GM12874 (cell line): ENCODE results near the gene SP110.

Source experiments
- TF ChIP-seq, protein P1 (sequence below): IDR thresholded peaks from 2 replicates; pipeline ENCODE4 v1.5.1; 2011; ENCODE audit warnings: low read depth, mild to moderate bottlenecking, control low read depth, low read length, moderate library complexity; ENCODE audit not compliant: insufficient read depth

SP110 gene

DNA sequence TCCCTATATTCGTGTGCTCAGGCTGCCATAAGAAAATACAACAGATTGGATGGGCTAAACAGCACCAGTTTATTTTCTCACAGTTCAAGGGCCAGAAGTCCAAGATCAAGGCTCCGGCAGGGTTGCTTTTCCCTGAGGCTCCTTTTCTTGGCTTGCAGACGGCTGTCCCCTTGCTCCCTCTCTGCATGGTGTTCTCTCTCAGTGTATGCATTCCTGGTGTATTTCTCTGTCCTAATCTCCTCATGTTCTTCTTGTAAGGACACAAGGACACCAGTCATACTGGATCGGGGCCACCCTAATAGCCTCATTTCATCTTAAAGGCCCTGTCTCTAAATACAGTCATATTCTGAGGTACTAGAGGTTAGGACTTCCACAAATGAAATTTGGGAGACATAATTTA, 88.4 kb downstream of the SP110 start:
- TF ChIP-seq, protein P1, sequence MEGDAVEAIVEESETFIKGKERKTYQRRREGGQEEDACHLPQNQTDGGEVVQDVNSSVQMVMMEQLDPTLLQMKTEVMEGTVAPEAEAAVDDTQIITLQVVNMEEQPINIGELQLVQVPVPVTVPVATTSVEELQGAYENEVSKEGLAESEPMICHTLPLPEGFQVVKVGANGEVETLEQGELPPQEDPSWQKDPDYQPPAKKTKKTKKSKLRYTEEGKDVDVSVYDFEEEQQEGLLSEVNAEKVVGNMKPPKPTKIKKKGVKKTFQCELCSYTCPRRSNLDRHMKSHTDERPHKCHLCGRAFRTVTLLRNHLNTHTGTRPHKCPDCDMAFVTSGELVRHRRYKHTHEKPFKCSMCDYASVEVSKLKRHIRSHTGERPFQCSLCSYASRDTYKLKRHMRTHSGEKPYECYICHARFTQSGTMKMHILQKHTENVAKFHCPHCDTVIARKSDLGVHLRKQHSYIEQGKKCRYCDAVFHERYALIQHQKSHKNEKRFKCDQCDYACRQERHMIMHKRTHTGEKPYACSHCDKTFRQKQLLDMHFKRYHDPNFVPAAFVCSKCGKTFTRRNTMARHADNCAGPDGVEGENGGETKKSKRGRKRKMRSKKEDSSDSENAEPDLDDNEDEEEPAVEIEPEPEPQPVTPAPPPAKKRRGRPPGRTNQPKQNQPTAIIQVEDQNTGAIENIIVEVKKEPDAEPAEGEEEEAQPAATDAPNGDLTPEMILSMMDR: no peak

DNA sequence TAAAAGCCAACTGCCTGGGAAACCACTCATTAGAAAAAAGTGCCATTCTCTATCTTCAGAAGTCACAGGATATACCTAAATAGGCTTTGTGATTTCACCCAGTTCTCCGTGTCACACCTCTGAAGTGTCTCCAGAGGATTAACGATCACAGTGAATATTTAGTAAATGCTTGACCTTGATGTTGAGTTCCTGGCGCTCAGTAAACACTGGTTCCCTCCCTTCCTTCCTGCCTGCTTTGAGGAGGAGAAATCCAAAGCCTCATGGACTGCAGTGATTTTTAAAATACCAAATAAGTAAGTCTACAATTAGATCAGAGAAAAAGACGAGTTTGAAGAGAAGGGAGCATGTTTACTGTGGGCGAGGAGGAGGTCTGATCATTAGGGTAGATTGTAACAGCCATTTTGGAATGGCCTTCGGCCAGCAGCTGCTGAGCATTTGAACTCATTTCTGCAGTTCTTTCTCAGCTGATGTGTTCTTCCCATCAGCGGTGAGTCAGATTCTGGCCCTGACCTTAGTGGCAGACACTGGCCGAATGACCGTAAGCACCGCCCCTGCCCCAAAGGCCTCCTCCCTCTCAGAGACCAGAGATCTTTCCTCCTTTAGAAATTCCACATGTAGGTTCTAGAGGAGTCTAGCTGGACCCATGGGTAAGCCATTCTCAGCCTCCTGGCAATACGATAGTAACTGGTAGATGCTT, 89.0 kb downstream of the SP110 start:
- TF ChIP-seq, protein P1: no peak

DNA sequence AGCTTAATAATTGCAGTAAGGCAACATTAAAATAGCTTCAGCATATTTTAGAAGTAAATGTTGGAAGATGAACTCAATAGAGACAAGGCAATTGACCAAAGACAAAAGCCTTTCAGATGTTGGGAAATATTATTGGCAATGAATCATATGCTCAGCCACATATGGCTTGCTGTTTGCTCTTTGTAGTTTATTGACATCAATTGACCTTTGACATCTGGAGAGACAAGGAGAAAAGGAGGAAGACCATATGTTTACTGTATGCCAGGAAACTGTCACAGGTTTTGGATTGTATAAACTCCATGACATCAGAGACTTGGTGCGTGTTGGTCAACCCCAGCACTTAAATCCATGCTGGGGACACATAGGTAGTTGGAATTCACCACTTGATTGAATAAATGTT, 90.4 kb downstream of the SP110 start:
- TF ChIP-seq, protein P1: no peak

DNA sequence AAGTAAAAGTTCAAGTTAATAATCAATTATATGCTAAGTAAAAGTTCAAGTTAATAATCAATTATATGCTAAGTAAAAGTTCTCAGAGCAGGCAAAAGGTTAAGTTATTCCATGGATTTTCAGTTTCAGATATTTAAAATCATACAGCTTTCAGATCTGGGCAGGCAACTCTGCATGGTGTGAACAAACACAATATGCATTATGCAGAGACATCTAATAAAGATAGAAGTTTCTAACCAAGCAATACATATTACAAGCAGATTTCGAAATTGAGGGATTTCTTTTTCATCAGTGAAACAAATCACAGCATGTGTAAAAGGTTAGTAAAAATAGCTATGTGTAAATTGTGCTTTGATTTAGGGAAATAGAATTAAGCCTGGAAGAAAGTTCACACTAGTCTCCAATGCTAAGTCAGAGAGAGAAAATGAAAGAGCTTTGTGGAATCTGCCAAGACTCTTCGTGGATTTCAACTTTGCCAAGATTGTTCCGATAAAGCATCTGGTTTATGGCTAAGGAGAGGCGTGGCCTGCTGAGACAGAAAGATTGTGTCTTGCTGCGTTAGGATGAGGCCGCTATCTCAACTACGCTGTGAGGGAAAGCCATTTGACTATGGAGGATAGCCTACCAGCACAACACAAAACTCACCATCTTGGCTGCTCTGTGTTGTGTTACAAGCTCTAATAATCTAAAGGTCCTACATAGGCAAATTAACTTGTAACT, 91.0 kb downstream of the SP110 start:
- TF ChIP-seq, protein P1: no peak

- TF ChIP-seq, protein P1: no peak
These were observed 92.6 kb downstream of the SP110 start for GRCh38 chr2:230127195-230127594.

- TF ChIP-seq, protein P1: no peak
These were observed 94.9 kb downstream of the SP110 start for GRCh38 chr2:230124757-230125431.

DNA sequence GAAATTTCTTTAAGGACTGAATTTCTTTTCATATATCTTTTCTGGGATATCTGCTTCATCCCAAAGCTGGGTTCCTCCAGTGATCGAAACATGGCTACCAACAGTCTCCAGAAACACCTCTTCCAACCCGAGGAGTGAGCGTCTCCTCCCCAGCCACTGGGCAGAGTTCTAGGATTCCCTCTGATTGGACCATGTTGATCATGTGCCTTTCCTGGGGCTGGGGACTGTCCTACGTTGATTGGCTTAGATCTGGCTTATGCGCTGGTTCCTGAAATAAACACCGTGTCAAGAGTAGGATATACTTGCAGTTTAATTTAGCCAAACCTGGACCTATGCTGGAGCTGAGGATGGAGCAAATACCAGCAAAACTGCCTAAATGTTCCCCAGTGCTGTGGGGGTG, 95.5 kb downstream of the SP110 start:
- TF ChIP-seq, protein P1: no peak
